GM21367 (cell line): Measurements from ENCODE around the gene IGFBP4.

ENCODE experiments used
- ATAC-seq: cut with Tn5 transposase; IDR thresholded peaks from one replicate; pipeline ENCODE4 v1.9.1; 2021; ENCODE audit not compliant: unreplicated experiment

The IGFBP4 gene

DNA sequence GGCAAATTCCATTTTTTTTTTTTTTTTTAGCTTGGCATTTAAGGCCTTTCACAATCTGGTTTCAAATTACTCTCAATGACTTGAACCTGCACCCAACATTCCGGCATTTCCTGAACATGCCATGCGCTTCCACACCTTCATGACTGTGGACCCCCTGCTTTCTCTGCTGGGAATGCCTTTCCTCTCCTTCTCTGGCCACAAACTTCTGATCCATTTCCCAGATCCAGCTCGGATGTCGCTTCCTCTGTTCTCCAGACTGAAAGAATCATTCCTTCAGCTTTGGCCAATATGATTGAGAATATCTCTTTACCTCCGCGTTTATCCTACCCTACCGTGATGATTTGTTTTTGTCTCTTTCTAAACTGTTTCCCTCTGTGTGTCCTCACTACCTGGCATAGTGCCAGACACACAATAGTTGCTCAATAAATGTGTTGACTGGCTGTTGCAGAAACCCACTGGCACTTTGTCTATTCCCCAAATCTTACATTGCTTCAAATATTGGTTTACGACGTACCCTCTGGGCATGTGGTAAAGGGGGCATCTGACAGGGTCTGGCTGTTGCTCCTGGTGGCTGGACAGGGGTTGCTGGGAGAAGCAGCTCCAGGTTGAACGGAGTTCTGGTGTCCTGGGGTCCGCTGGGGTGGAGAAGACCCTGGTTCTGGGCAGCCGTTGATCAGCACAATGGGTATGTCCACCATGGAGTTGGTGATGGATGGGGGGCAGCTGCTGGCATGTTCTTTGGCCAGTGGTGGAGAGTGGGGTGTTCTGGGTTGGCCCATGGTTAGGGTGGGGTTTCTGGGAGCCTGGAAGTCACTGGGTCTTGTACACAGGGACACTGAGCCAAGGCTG, 43.5 kb downstream of the IGFBP4 start:
- no peak for ATAC-seq

DNA sequence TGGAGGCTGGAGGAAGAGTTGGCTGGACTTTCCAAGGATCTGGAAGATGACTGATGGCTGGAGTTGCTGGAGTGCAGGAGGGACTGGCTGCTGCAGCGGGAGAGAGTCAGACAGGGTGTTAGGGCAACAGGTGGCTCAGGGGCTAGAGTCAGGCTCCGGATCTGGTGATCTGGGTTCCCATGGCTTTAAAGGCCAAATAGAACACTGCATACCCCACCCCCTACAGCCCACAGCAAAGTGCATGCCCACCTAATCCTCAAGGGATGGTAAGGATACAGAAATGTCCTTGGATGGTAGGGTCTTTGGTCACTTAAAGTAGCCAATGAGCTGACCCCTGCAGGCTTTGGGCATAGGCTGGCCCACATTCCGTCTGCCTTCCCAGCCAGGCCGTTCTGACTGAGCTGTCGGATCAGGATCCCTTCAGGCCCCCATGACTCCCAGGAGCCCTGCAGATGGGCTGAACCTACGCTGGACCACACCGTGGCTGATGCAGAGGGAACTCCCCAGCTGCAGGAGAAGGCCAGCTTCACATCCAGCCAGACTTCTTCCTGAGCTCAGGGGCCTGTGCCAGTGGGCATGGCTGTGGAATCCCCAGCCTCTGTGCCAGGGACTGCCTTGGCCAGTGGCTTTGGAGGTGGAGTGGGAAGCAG, 44.2 kb downstream of the IGFBP4 start:
- no peak for ATAC-seq

DNA sequence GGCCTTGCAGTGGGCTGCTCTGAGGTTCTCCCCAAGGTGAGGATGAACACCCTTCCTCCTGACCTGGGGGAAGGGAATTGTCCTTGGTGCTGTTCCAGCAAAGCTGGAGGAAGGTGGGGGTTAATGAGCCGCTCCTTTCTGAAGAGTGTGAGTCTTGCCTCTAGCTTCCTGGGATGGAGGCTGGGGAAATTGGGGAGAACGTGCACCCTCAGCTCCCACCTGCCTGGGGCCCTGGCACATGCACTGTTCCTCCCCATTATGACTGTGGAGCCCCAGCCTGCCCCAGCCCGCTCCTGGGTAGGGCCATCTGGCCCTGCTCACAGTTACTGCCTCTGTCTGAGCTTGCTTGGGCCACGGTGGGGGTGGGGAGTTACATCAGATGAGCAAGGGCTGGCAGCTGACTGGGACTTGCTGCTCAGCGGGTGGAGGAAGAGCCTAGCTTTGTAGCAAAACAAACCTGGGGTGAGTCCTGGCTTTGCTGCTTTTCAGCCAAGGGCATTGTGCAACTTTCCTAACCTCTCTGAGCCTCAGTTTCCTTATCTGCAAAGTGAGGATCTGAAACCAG, 47.1 kb downstream of the IGFBP4 start:
- ATAC-seq = no peak

DNA sequence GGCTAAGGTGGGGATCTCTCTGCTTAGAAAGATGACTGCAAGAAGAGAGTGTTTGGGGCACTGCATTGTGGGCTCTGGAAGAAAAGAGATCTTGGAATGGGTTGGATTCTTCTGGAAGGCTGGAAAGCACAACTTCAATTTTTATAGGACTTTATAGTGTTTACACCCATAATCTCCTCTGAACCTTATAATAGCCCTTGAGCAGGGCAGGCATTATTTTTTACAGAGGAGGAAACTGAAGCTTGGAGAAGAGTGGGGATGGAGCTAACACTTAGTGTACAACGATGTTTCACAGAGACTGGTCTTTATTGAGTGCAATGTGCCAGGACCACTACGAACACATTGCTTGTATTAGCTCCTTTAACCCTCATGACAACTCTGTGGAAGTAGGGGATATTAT, 47.7 kb downstream of the IGFBP4 start:
- no peak for ATAC-seq

DNA sequence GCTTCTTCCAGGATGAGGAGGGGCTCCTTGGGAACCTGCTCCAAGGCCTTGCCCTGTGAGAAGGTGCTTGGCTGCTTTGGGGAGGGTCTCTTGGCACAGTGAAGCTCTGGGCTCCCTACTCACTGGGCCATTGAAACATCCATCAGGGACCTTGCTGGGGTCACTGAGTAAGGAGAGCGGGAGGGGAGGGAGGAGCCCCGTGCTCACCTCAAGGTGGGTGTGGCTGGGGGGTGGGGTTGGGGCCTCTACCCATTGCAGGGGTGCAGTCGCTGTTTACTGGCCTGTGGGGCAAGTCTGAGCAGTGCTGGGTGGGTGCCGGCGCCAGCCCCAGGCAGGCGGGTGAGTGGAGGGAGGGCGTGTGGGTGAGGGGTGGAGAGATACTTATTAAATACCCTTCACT, 48.2 kb downstream of the IGFBP4 start:
- no peak for ATAC-seq

DNA sequence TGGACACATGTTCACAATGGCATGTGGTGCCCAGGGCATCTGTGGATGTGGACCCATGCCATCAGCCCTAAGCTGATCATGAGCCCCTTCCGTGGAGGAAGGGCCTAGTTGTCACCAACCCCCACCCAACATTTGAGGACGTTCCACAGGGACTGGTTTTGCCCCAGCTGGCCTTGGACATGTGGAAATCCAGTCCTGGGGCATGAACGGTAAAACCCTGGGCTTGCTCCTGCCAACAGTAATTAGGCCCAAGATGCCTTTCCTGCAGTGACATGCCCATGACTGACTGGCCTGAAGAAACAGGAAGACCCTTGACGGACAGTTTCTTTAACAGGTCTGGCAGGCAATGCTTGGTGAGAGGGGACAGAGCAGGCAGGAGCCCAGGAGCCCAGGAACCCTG, 50.4 kb downstream of the IGFBP4 start:
- ATAC-seq = no peak

DNA sequence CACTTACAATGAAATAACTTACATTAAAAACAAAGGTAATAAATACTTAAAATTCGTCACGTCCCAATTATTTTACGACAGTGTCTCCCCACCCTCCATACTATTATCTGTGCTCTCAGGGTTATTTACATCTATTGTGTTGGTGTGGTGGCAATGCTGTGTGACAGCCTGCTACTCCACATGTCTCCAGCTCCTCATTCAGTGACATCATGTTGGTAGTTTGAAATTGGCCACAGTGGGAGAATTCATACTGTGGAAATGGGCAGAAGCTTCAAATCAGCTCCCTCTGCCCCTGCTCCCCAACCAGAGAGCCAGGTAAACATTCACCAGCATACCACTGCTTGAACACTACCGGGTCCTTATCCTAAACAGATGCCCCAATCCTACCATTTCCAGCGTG, 51.9 kb downstream of the IGFBP4 start:
- ATAC-seq = no peak

DNA sequence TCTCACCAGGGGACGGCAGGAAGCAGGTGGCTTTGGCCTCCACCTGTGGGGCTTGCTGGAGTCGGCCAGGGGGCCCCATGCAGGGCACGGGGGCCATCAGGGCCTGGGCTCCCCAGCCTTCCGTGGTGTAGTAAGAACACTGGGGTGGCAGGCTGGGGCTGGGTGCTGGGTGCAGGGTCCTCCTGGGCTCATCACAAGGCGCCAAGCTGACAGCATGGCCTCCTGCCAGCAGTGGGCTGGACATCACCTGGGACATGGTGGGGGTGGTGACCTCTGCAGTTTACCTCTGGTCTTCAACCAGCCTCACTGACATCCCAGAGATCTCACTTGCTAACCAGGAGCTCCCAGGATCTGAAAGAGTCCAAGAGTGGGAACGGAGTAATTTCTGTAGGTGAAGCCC, 52.9 kb downstream of the IGFBP4 start:
- no peak for ATAC-seq

DNA sequence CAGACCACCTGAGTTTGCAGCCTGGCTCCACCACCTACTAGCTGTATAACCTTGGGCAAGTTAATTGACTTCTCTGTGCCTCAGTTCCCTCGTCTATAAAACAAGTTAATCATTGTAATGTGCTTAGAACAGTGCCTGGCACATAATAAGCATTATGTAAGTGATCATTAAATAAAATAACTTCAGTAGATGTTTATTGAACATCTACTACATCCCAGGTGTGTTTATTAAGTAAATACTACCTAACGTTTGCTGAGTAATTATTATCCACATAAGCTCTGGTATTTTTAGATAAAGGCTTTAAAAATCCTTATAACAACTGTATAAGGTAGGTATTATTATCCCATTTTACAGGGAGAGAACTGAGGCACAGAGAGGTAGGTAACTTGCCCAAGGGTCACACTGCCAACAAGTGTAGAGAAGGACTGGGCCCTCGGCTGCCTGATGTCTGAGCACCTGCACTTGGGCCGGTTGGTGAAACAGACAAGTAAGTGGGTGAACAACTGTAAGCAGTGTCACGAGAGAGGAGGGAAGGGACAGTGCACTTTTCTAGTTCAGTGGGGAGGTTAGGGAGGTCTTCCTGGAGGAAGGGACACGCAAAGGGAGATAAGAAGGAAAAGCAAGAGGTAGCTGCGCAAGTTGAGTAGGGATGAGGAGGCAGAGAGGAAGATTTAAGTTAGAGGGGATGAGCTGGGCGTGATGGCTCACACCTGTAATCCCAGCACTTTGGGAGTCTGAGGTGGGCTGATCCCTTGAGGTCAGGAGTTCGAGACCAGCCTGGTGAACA, 53.6 kb downstream of the IGFBP4 start:
- no peak for ATAC-seq

DNA sequence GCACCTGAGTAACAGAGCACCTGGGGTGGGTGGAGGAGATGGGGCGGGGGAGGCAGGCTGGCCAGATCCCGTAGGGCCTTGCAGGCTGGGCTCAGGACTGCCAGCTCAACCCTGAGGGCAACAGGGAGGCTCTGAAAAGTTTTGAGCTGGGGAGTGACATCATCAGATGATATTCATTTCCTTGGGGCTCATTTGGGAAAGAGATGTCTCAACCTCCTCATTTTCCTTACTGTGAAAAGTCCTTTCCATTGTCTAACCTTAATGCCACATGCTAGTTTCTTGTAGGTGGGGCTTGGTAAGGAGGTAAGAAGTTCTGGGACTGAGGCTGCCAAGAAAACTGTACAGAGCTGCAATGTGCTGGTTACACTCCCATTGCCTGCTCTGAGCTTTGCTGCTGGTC, 54.4 kb downstream of the IGFBP4 start:
- no peak for ATAC-seq

DNA sequence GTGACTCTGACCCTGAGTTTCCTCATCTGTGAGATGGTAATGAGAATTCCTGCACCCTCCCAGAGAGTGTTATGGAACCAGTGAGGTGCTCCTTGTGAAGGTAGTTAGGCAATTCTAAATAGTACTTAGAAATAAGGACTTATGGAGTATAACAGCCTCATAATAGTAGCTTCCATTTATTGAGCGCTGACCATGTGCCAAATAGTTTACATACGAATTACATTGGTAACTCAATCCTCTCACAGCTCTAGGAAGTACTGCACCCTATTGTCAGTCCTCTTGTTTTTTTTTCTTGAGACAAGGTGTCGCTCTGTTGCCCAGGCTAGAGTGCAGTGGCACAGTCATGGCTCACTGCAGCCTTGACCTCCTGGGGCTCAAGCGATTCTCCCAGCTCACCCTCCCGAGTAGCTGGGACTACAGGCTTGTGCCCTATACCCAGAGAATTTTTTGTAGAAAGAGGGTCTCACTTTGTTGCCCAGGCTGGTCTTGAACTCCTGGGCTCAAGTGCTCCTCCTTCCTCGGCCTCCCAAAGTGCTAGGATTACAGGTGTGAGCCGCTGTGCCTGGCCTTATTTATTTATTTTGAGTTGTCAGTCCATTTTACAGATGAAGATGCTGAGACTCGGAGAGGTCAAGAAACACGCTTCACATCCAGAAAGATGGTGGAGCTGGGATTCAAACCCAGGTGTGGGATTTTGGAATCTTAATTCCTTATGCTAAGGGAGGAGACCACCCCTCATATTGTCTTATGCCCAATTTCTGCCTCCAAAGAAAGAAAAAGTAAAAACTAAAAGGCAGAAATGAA, 55.2 kb downstream of the IGFBP4 start:
- no peak for ATAC-seq

DNA sequence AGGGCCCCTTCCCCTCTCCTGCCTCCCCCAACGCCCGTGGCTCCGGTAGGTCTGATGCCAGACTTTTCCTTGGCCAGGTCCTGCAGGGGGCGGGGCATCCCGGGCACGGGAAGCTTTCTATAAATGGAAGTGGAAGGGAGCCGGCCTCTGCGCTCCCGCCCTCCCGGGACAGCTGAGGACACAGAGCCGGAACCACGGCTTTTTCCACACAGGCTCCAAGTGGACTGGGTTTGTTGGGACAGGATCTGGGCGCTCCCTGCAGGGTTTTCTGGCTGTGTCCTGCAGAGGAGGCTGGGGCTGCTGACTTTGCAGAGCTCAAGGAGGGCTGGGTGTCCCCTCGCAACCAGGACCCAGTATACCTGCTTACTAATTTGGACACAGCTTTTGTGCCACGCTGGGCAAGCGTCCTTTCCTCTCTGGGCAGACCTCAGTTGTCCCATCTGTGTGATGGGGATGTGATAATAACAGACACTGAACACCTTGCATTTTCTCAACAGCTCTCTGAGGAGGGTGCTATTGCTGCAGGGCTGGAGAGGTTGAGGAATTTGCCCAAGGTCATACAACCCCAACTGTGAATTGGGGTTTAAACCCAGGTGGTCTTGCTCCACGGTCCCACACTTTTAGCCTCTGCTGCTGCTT, 56.4 kb downstream of the IGFBP4 start:
- ATAC-seq = no peak

DNA sequence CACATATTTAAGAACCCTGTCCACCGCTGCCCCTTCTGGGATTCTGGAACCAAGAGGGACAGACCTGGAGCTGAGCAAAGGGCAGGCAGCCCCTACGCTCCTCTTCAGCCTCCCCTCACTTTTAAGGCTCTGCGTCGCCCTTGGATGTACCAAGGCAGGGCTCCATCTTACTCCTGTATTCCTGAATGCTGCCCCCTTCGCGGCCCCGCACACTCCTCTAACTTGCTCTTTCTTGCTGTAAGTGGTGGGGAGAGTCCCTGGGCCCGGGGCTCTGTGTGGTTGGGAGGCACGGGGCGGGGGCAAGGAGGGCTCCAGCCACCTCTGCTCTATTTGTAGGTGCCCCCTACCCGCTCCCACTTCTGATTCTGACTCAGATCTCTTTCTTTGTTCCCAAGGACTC, 56.9 kb downstream of the IGFBP4 start:
- ATAC-seq = no peak

DNA sequence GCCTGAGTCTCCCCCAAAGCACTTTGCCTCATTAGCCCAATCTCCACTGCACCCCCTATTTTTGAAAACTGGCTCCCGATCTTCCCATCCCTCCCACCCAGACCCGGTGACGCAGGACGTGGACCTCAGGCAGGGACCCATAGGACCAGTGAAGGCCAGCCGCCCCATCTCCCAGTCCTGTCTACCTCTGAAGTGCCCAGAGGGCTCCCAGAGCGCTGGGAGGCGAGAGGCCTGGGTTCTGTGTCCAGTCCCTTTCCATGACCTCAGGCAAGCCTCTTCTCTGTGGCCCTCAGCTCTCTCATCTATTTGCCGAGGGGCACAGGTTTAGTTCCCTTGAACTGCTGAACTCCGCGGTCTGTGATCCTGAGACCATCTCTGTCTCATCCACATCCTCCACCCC, 57.5 kb downstream of the IGFBP4 start:
- ATAC-seq = no peak

DNA sequence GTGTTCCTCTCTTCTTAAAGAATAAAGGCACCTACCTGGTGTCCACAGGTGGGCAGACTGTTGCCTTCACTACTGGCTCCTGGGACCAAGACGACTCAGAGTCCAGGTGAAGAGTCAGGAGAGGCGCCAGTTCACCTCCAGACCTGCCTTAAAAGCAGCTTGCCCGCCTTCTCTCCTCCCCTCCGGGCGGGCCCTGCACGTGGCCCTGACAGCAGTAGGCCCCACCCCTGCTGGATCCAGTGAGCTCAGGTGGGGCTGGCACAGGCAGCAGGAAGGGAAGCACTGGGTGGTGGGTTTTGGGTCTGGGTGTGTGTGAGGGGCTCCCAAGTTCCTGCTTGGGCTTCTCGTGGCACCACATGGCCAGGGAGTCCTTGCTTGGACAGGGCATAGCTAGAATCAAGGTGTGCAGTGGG, 58.3 kb downstream of the IGFBP4 start, which contains the start of gene TNS4:
TNS4 (minus strand) TSS at position 125 of the 413 bp plus-strand sequence. CDS start 5,198 bp downstream, outside the sequence.
- no peak for ATAC-seq

DNA sequence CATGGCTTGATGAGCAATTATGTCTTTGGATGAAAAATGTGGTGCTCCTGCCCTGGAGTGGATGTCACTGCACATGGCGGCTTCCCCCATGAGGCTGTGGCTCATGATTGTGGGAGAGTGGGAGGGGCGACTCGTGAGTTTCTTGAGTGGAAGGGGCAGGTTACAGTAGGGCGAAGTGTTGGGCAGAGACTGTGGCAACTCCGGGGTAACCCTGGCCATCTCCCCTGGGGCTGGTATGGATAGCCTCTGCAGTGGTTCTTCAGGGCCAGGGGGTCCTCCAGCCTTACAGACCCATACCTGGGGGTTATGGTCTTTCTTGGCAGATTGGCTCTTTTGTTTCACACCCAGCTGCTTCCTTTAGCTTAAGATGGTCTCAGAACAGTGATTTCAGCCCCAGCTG, 59.5 kb downstream of the IGFBP4 start:
- no peak for ATAC-seq

DNA sequence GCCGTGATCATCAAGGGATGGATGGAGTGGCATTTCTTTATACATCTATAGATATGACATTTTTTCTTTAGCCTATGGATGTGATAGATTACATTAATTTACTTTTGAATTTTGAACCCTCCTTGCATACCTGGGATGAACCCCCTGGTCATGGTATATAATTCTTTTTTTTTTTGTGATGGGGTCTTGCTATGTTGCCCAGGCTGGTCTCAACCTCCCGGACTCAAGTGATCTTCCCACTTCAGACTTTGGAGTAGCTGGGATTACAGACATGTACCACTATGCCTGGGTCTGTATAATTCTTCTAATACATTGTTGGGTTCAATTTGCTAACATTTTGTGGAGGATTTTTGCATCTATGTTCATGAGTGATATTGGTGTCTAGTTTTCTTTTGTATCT, 59.9 kb downstream of the IGFBP4 start:
- ATAC-seq = no peak

DNA sequence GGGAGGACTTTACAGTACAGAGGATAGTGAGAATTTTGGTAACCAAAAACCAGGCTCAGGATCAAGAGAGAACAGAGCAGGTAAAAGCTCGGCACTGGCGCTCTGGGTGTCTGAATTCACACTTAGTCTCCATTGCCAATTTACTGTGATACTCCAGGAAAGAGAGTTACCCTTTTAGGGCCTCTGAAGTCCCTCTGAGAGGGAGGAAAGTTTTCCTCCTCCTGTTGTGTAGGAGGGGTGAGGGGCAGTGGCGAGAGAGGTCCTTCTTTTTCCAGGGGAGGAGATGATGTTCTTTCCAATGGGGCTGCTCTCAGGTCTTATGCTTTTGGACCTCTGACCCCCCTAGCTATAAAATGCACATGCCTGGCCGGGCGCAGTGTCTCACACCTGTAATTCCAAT, 63.5 kb downstream of the IGFBP4 start:
- no peak for ATAC-seq
